ENCODE results near the gene TOE1. TPM values are rescaled to one million over a fixed set of nuclear protein-coding genes. Genes with fewer than 3 reads are reported as not detected.

TOE1 gene
- total and polyA plus RNA-seq, 2 of the 8 experiments (the other 6 are each of a cell fraction or from before 2014, with no cell fraction given): 15.2 to 25.8 TPM

DNA sequence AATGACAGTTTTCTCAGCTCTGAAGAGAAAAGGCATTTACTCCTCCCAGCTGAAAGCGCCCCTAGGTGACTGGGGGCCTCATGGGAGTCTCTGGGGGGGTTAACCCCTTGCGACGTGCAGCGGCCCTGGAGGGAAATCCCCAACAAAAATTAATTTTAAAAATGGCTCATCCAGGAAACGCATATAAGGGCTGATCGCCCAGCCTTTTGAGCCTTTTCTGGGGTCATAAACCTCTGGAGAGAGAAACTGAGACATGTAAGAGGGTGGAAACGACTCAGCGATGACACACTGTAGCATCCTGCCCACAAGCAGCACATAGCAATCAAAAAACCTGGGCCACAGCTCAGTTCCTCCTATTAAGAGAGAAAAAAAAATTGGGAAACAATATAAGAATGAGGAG, 33.7 kb upstream of the TOE1 start (continued):
- TF ChIP-seq, protein P1, sequence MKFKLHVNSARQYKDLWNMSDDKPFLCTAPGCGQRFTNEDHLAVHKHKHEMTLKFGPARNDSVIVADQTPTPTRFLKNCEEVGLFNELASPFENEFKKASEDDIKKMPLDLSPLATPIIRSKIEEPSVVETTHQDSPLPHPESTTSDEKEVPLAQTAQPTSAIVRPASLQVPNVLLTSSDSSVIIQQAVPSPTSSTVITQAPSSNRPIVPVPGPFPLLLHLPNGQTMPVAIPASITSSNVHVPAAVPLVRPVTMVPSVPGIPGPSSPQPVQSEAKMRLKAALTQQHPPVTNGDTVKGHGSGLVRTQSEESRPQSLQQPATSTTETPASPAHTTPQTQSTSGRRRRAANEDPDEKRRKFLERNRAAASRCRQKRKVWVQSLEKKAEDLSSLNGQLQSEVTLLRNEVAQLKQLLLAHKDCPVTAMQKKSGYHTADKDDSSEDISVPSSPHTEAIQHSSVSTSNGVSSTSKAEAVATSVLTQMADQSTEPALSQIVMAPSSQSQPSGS (IDR thresholded peaks at IDR 0.05; ENCODE audit: low read length): no peak
- TF ChIP-seq CBX5 (IDR thresholded peaks at IDR 0.05; ENCODE audit: low read depth, low read length) (no peak), JUND (IDR thresholded peaks at IDR 0.05; ENCODE audit: low read length) (no peak), ASH2L (IDR thresholded peaks at IDR 0.05; ENCODE audit: low read length) (no peak), RBBP5 (IDR thresholded peaks at IDR 0.05; ENCODE audit: borderline replicate concordance, low read depth, low read length) (no peak), EGR1 (IDR thresholded peaks at IDR 0.05; ENCODE audit: borderline replicate concordance, low read depth, low read length) (no peak), KDM5A (IDR thresholded peaks at IDR 0.05; ENCODE audit: low read length) (no peak)
- TF ChIP-seq, protein P2, sequence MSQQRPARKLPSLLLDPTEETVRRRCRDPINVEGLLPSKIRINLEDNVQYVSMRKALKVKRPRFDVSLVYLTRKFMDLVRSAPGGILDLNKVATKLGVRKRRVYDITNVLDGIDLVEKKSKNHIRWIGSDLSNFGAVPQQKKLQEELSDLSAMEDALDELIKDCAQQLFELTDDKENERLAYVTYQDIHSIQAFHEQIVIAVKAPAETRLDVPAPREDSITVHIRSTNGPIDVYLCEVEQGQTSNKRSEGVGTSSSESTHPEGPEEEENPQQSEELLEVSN (IDR thresholded peaks at IDR 0.05): no peak
